PC-9 (cell line): ENCODE results near the gene MAPKBP1. TPM values are rescaled to one million over a fixed set of nuclear protein-coding genes. Genes with fewer than 3 reads are reported as not detected.

Experiments
- BruUV-seq: library from RNA; stranded (reverse); fragments of 400-500 nt; replicated peaks from 2 replicates; lab custom pipeline; 2021; lab: Mats Ljungman, UMichigan
- CTCF ChIA-PET: fragments of 300-600 bp; sonication (Branson Sonifier 250); formaldehyde crosslinking; loops from one replicate; lab custom pipeline; 2022; ENCODE audit warnings: antibody characterized with exemption; lab: Charles Lee
- POLR2A ChIA-PET: fragments of 300-600 bp; sonication (Branson Sonifier 250); formaldehyde crosslinking; loops from one replicate; lab custom pipeline; 2022; ENCODE audit warnings: antibody characterized with exemption; ENCODE audit not compliant: unreplicated experiment; lab: Charles Lee
- DNase-seq, 2 experiments: peaks; one replicate each; pipeline versions ENCODE4 v3.0.0 to v3.0.0-alpha.2; 2015 to 2022; ENCODE audit warnings: mixed read lengths in 1 of 2
- H2AFZ ChIP-seq: fragments of 200-600 bp; sonication (generic); 2 replicates; pipeline ENCODE4 v1.8.1; 2017; ENCODE audit warnings: antibody characterized with exemption
- H3F3A ChIP-seq: fragments of 200-600 bp; sonication (generic); 2 replicates; pipeline ENCODE4 v1.8.1; 2017; ENCODE audit warnings: antibody characterized with exemption, mild to moderate bottlenecking, low read depth; ENCODE audit not compliant: insufficient read depth
- H3K27ac ChIP-seq: fragments of 200-600 bp; sonication (generic); 2 replicates; pipeline ENCODE4 v1.6.1; 2016; ENCODE audit warnings: mixed run types
- H3K27me3 ChIP-seq: fragments of 200-600 bp; sonication (generic); 2 replicates; pipeline ENCODE4 v1.6.1; 2016; ENCODE audit warnings: low read depth, mixed run types; ENCODE audit not compliant: insufficient read depth
- H3K36me3 ChIP-seq: fragments of 200-600 bp; sonication (generic); 2 replicates; pipeline ENCODE4 v1.6.1; 2016; ENCODE audit warnings: low read depth, mixed run types
- H3K4me1 ChIP-seq: fragments of 200-600 bp; sonication (generic); replicated peaks from 2 replicates; pipeline ENCODE4 v1.6.1; 2016; ENCODE audit warnings: mixed run types; ENCODE audit not compliant: insufficient read depth
- H3K4me2 ChIP-seq: fragments of 200-600 bp; sonication (generic); 2 replicates; pipeline ENCODE4 v1.6.1; 2017; ENCODE audit warnings: mixed run types
- H3K4me3 ChIP-seq: fragments of 200-600 bp; sonication (generic); 2 replicates; pipeline ENCODE4 v1.6.1; 2016; ENCODE audit warnings: mixed run types
- H3K79me2 ChIP-seq: fragments of 200-600 bp; sonication (generic); 2 replicates; pipeline ENCODE4 v1.6.1; 2017; ENCODE audit warnings: low read depth, mixed run types
- H3K9me2 ChIP-seq: fragments of 200-600 bp; sonication (generic); 2 replicates; pipeline ENCODE4 v1.8.1; 2017; ENCODE audit warnings: mild to moderate bottlenecking; ENCODE audit not compliant: insufficient read depth
- H3K9me3 ChIP-seq: fragments of 200-600 bp; sonication (generic); 2 replicates; pipeline ENCODE4 v1.8.1; 2016; ENCODE audit warnings: low read depth; ENCODE audit not compliant: insufficient read depth
- H4K20me1 ChIP-seq: fragments of 200-600 bp; sonication (generic); 2 replicates; pipeline ENCODE4 v1.8.1; 2017; ENCODE audit not compliant: insufficient read depth
- CTCF ChIP-seq: fragments of 200-600 bp; sonication (generic); conservative IDR thresholded peaks from 2 replicates; pipeline ENCODE4 v1.6.1; 2017; ENCODE audit warnings: mixed run types, antibody characterized with exemption, mild to moderate bottlenecking, moderate library complexity
- EZH2 ChIP-seq: fragments of 200-600 bp; sonication (generic); IDR thresholded peaks from 2 replicates; pipeline ENCODE4 v1.8.0; 2017; ENCODE audit warnings: antibody characterized with exemption, low read depth
- intact Hi-C: fragments of 100-400 bp; cut with micrococcal nuclease; formaldehyde crosslinking; loops from one replicate; pipeline ENCODE4 v1.10.0; 2022; ENCODE audit not compliant: unreplicated experiment
- total RNA-seq: library from RNA; stranded (reverse); gene quantifications from 2 replicates; pipeline ENCODE4 v1.2.3, GENCODE V29; 2021

The MAPKBP1 gene
- total RNA-seq, 1 experiment from 2014 or later = 22.9 TPM

GRCh38 chr15:41853831-41854230 lies 79.5 kb downstream of the MAPKBP1 start:
- intact Hi-C loops = no loop called here
- H3K27me3 ChIP-seq = no peaks in the 10 kb centered on the region
- POLR2A ChIA-PET = interaction anchor here (0.6 to 0.8 kb wide), 2 partner anchors 15 to 71 kb away, joined by 3 to 4 read pairs; partner anchors contain the start of gene PLA2G4B
- no peak overlapping the region for H3K4me2 ChIP-seq
- BruUV-seq = no TSS peak
- no peak overlapping the region for H3K27ac ChIP-seq
- TF ChIP-seq EZH2 (no peak), CTCF (no peak)
- CTCF ChIA-PET = no interaction called here
- H3F3A ChIP-seq = no peaks in the 10 kb centered on the region
- DNase-seq = no peak
- no peak overlapping the region for H3K4me3 ChIP-seq
- no peaks in the 10 kb centered on the region for H3K9me2 ChIP-seq
- no peaks in the 10 kb centered on the region for H3K36me3 ChIP-seq
- H3K4me1 ChIP-seq = no peaks in the 10 kb centered on the region
- no peaks in the 10 kb centered on the region for H3K79me2 ChIP-seq
- H2AFZ ChIP-seq = no peak overlapping the region
- no peaks in the 10 kb centered on the region for H4K20me1 ChIP-seq
- H3K9me3 ChIP-seq = no peaks in the 10 kb centered on the region

- no peaks in the 10 kb centered on the region for H4K20me1 ChIP-seq
- BruUV-seq = no TSS peak
- DNase-seq = no peak
- H3K4me1 ChIP-seq = no peaks in the 10 kb centered on the region
- H3K4me2 ChIP-seq = no peak overlapping the region
- no peaks in the 10 kb centered on the region for H3K9me2 ChIP-seq
- intact Hi-C loops = no loop called here
- H3K9me3 ChIP-seq = no peaks in the 10 kb centered on the region
- H3K79me2 ChIP-seq = no peaks in the 10 kb centered on the region
- ChIA-PET CTCF (no interaction called here), POLR2A (interaction anchor here (0.6 kb wide), 1 partner anchor 71 kb away, joined by 3 read pairs; no protein-coding TSS in a partner anchor)
- TF ChIP-seq EZH2 (no peak), CTCF (no peak)
- no peaks in the 10 kb centered on the region for H3F3A ChIP-seq
- H3K27ac ChIP-seq = no peak overlapping the region
- H3K36me3 ChIP-seq = no peaks in the 10 kb centered on the region
- no peak overlapping the region for H3K4me3 ChIP-seq
- H2AFZ ChIP-seq = no peak overlapping the region
- H3K27me3 ChIP-seq = no peaks in the 10 kb centered on the region
These were observed 80.2 kb downstream of the MAPKBP1 start for GRCh38 chr15:41854443-41854842.

GRCh38 chr15:41855261-41855961 lies 81.1 kb downstream of the MAPKBP1 start:
- H4K20me1 ChIP-seq = no peaks in the 10 kb centered on the region
- no peaks in the 10 kb centered on the region for H3K9me3 ChIP-seq
- no peaks in the 10 kb centered on the region for H3K36me3 ChIP-seq
- no peak for DNase-seq
- intact Hi-C loops = no loop called here
- H3K79me2 ChIP-seq = no peaks in the 10 kb centered on the region
- H2AFZ ChIP-seq = no peak overlapping the region
- no peaks in the 10 kb centered on the region for H3K27me3 ChIP-seq
- TF ChIP-seq EZH2 (no peak), CTCF (no peak)
- POLR2A ChIA-PET = no interaction called here
- no peaks in the 10 kb centered on the region for H3K4me1 ChIP-seq
- H3K9me2 ChIP-seq = no peaks in the 10 kb centered on the region
- no peak overlapping the region for H3K4me3 ChIP-seq
- no TSS peak for BruUV-seq
- no peak overlapping the region for H3K27ac ChIP-seq
- CTCF ChIA-PET = no interaction called here
- H3F3A ChIP-seq = no peaks in the 10 kb centered on the region
- no peak overlapping the region for H3K4me2 ChIP-seq
